Measurements from ENCODE around the gene RANBP17. TPM values are rescaled to one million over a fixed set of nuclear protein-coding genes. Genes with fewer than 3 reads are reported as not detected.
"Not testable (repeated sequence)": the region's sequence is repeated elsewhere in the genome, so short reads cannot be mapped to it uniquely, and the experiment has no call there.

Gene RANBP17
- total RNA-seq, 2 experiments from 2014 or later: not detected

DNA sequence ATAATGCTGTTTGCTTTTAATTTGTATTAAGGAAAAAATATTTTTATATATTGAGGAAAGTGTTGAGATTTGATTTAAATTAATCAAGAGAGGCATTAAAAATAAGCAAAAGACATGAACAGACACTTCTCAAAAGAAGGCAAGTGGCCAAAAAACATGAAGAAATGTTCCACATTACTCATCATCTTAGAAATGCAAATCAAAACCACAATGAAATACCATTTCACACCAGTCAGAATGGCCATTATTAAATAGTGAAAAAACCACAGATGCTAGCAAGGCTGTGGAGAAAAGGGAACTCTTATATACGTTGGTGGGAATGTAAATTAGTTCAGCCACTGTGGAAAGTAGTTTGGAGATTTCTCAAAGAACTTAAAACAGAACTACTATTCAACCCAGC lies 45.9 kb downstream of the RANBP17 start:
- no peaks in the 10 kb centered on the region for H3K36me3 Mint-ChIP-seq (ENCODE audit: low read depth)
- peaks cover 1% of the 10 kb centered on the region for H3K27me3 Mint-ChIP-seq
- CTCF ChIA-PET: no interaction called here
- no peak overlapping the region for H3K27ac Mint-ChIP-seq
- DNase-seq (no peak), ATAC-seq (no peak)
- H3K9me3 Mint-ChIP-seq: no peaks in the 10 kb centered on the region
- no peaks in the 10 kb centered on the region for H3K4me1 Mint-ChIP-seq (ENCODE audit: low read depth)
- TF ChIP-seq, protein P1, sequence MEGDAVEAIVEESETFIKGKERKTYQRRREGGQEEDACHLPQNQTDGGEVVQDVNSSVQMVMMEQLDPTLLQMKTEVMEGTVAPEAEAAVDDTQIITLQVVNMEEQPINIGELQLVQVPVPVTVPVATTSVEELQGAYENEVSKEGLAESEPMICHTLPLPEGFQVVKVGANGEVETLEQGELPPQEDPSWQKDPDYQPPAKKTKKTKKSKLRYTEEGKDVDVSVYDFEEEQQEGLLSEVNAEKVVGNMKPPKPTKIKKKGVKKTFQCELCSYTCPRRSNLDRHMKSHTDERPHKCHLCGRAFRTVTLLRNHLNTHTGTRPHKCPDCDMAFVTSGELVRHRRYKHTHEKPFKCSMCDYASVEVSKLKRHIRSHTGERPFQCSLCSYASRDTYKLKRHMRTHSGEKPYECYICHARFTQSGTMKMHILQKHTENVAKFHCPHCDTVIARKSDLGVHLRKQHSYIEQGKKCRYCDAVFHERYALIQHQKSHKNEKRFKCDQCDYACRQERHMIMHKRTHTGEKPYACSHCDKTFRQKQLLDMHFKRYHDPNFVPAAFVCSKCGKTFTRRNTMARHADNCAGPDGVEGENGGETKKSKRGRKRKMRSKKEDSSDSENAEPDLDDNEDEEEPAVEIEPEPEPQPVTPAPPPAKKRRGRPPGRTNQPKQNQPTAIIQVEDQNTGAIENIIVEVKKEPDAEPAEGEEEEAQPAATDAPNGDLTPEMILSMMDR (IDR thresholded peaks at IDR 0.05): no peak
- H3K4me3 Mint-ChIP-seq: no peak overlapping the region
- intact Hi-C loops (cut with micrococcal nuclease): no loop called here
- POLR2A ChIA-PET: no interaction called here

DNA sequence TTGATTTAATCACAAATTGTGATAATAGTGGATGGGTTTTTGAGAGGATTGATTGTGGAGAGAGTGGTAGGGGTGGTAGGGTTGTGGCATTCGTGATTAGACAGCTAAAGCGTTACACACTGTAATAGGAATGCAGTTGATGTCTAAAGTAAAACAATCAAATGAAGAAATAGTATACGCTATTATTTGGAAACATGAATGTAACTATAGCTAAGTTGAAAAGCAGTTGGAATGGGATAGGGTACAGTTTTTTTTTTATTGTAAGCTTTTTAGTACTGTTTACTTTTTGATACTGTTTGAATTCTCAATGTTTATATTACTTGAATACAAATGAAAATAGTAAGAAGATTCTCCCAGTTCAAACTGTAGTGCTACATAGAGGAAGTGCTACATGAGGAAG lies 51.8 kb downstream of the RANBP17 start:
- intact Hi-C loops (cut with micrococcal nuclease): no loop called here
- Mint-ChIP-seq H3K4me3 (no peak overlapping the region), H3K4me1 (ENCODE audit: low read depth) (no peaks in the 10 kb centered on the region), H3K36me3 (ENCODE audit: low read depth) (no peaks in the 10 kb centered on the region), H3K27me3 (peaks cover 1% of the 10 kb centered on the region), H3K9me3 (no peaks in the 10 kb centered on the region), H3K27ac (no peak overlapping the region)
- TF ChIP-seq, protein P1 (IDR thresholded peaks at IDR 0.05): no peak
- no peak for DNase-seq
- CTCF ChIA-PET: no interaction called here
- no peak for ATAC-seq
- POLR2A ChIA-PET: no interaction called here

- ChIA-PET POLR2A (no interaction called here), CTCF (no interaction called here)
- Mint-ChIP-seq H3K36me3 (ENCODE audit: low read depth) (no peaks in the 10 kb centered on the region), H3K4me3 (no peak overlapping the region), H3K27me3 (no peaks in the 10 kb centered on the region), H3K27ac (no peak overlapping the region), H3K9me3 (no peaks in the 10 kb centered on the region), H3K4me1 (ENCODE audit: low read depth) (no peaks in the 10 kb centered on the region)
- intact Hi-C loops (cut with micrococcal nuclease): no loop called here
- ATAC-seq: no peak
- DNase-seq: no peak
- TF ChIP-seq, protein P1 (IDR thresholded peaks at IDR 0.05): no peak
These were observed 55.3 kb downstream of the RANBP17 start for GRCh38 chr5:170917113-170917512.

- no peaks in the 10 kb centered on the region for H3K36me3 Mint-ChIP-seq (ENCODE audit: low read depth)
- H3K4me3 Mint-ChIP-seq: no peak overlapping the region
- DNase-seq: no peak
- intact Hi-C loops (cut with micrococcal nuclease): no loop called here
- no peaks in the 10 kb centered on the region for H3K27me3 Mint-ChIP-seq
- no peaks in the 10 kb centered on the region for H3K4me1 Mint-ChIP-seq (ENCODE audit: low read depth)
- TF ChIP-seq, protein P1 (IDR thresholded peaks at IDR 0.05): no peak
- no peak for ATAC-seq
- H3K9me3 Mint-ChIP-seq: no peaks in the 10 kb centered on the region
- POLR2A ChIA-PET: no interaction called here
- CTCF ChIA-PET: no interaction called here
- no peak overlapping the region for H3K27ac Mint-ChIP-seq
These were observed 58.4 kb downstream of the RANBP17 start for GRCh38 chr5:170920196-170920595.

GRCh38 chr5:170922331-170922730 lies 60.5 kb downstream of the RANBP17 start:
- H3K36me3 Mint-ChIP-seq (ENCODE audit: low read depth); DNase-seq; H3K4me1 Mint-ChIP-seq (ENCODE audit: low read depth); intact Hi-C loops (cut with micrococcal nuclease); CTCF ChIA-PET; H3K9me3 Mint-ChIP-seq; H3K27me3 Mint-ChIP-seq; H3K4me3 Mint-ChIP-seq; H3K27ac Mint-ChIP-seq; ATAC-seq; POLR2A ChIA-PET: not testable (repeated sequence)

Measured in activated CD8-positive, alpha-beta T cell treated with anti-CD3 and anti-CD28 coated beads for 36 hours (primary cell).